GM18909 (cell line): ENCODE results near the gene CMC4.

ENCODE experiments used
- ATAC-seq: cut with Tn5 transposase; IDR thresholded peaks from one replicate; pipeline ENCODE4 v1.9.1; 2021; ENCODE audit warnings: mild to moderate bottlenecking; ENCODE audit not compliant: unreplicated experiment, poor library complexity

Gene CMC4, protein sequence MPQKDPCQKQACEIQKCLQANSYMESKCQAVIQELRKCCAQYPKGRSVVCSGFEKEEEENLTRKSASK

GRCh38 chrX:155070975-155071693 lies at the start of gene CMC4, which contains the start of the genes BRCC3 and MTCP1:
CMC4 (minus strand) TSS chrX:155071136; CDS start chrX:155064023, 7,113 bp downstream.
BRCC3 (plus strand) TSS chrX:155071508; CDS start chrX:155071528, 20 bp downstream.
MTCP1 (minus strand) TSS chrX:155071136; CDS start chrX:155066010, 5,126 bp downstream.
- peak; percentile 90 for ATAC-seq

DNA sequence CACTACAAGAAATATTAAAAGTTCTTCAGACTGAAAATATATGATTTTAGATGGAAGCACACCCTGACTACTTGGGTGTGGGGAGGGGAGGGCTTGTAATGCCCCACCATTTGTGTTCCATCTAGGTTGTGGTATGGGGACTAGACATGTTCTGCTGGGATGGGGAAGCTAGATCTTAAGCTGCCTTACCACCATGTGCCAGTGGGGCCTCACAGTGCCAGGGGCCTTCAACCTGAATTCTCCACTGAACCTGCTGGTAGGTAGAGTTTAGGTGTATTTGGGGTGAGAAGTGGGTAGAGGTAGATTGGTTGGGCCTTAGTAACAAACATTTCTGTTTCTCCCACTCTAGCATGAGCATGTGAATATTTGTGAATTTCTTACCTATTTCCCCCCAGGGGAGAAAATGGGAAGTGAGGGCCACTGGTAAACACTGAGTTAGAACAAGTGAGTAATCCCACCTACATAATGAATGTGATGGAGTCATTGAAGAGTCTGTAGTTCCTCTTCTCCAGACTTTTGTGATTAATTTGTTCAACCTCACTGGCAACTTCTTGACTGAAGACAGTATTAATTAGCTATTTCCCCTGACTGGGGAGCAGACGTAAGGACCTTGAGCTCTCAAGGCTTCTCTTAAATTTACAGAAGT lies 44.4 kb upstream of the CMC4 start:
- ATAC-seq = no peak

GRCh38 chrX:155113097-155113496 lies 42.2 kb upstream of the CMC4 start:
- no peak for ATAC-seq

DNA sequence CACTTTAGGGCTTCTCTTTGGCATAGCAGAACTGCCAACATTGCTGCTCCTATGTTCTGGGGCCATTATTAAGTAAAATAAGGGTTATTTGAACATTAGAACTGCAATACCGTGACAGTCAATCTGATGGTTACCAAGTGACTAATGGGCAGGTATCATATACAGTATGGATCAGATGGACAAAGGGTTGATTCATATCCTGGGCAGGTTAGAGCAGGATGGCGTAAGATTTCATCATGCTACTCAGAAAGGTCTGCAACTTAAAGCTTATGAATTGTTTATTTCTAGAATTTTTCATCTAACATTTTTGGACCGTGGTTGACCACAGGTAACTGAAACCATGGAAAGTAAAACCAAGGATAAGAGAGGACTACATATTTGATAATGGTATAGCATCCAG lies 41.2 kb upstream of the CMC4 start:
- ATAC-seq = no peak

- no peak for ATAC-seq
Measured at GRCh38 chrX:155108427-155108826, 37.5 kb upstream of the CMC4 start.

- no peak for ATAC-seq
Measured at GRCh38 chrX:155105919-155106318, 35.0 kb upstream of the CMC4 start.

DNA sequence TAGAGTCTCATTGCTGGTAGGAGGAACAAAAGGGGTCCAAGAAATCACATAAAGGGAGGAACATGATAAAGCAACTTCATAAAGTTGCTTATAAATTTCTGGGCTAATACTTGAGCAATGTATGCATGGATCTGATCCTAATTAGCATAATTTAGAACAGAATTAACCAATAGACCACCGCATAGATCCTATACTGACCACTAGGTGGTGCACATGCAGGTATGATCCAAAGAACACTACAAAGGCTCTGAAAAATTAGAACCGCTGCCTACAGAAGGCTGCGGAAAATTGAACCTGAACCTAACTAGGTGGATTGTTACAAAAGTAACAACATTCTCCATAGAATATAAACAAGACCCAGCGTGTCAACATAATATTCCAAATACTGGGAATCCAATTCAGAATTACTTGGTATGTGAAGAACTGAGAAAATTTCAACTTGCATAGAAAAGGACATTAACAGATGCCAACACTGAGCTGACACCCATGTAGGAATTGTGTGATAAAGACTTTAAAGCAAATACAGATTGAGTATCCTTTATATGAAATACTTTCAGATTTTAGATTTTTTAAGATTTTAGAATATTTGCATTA lies 23.6 kb upstream of the CMC4 start:
- ATAC-seq = peak; percentile 62

- ATAC-seq = no peak
Measured at GRCh38 chrX:155086961-155087735, 16.2 kb upstream of the CMC4 start.

DNA sequence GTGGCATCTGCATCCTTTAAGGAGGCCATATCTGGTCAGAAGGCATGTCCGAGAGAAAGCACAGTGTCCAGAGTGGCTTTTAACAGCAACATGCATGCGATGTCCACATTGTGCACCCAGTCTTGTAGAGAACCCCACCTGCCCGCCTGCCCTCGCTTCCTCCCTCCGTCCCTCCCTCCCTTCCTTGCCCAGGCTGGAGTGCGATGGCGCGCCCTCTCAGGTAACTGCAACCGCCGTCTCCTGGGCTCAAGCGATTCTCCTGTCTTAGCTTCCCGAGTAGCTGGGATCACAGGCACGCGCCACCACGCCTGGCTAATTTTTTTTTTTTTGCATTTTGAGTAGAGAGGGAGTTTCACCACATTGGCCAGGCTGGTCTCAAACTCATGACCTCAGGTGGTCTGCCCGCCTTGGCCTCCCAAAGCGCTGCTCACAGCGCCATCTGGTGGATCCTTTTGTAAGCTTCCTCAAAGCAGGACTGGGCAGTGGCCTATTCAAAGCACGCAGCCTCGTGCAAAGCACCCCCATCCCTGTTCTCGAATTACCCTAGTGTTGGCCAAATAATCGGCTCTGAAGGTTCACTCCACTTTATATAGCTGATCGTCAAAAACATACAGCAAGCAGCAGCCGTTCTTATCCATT lies 15.4 kb upstream of the CMC4 start:
- ATAC-seq = no peak

GRCh38 chrX:155071694-155072280 lies 851 bp upstream of the CMC4 start:
- ATAC-seq = peak; percentile 18

GRCh38 chrX:155070663-155070974 lies 317 bp downstream of the CMC4 start:
- ATAC-seq = peak; percentile 25

GRCh38 chrX:155070038-155070437 lies 898 bp downstream of the CMC4 start:
- ATAC-seq = no peak

GRCh38 chrX:155069414-155069813 lies 1.5 kb downstream of the CMC4 start:
- no peak for ATAC-seq

DNA sequence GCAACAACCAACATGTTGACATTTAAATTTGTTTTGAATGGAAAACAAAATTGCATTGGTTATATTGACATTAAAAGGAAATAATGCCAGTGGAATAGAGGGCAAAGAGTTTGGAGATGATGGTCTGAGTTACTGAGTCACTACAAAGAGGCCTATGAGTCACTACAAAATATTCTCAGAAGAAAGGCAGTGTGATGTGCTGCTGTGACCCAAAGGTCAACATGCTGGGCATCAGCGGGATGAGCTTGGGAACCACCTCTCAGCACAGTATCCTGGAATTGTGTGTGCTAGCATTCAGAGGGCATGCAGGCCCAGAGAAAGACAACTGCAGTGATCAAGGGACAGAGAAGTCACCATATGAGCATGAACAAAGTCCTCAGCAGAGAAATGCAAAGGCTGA lies 2.8 kb downstream of the CMC4 start:
- no peak for ATAC-seq

GRCh38 chrX:155065035-155065734 lies 5.8 kb downstream of the CMC4 start:
- no peak for ATAC-seq

DNA sequence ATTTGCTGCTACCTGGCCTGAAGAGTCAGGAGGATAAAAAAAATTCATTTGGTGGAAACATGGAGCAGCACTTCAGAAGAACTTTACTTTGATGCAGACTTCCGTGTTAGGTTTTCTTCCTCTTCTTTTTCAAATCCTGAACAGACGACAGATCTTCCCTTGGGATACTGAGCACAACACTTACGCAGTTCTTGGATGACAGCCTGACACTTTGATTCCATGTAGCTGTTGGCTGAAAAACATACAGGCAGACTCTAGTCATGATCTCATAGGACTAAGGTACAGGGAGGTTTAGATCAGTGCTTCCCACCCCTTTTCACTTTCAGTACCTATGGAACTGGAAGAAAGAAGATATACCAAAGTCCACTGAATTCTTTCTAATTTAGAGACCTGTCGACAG lies 9.2 kb downstream of the CMC4 start:
- no peak for ATAC-seq

GRCh38 chrX:155056877-155057792 lies 13.8 kb downstream of the CMC4 start:
- ATAC-seq = peak; percentile 85

GRCh38 chrX:155056471-155056870 lies 14.5 kb downstream of the CMC4 start:
- peak; percentile 13 for ATAC-seq
